ENCODE measurements around the gene PLXNA1. TPM values are rescaled to one million over a fixed set of nuclear protein-coding genes. Genes with fewer than 3 reads are reported as not detected.

Gene PLXNA1
- total and polyA plus RNA-seq, 2 experiments from 2014 or later = 11.0 to 73.5 TPM

- Mint-ChIP-seq H3K27me3 (ENCODE audit: insufficient read depth, low read depth, poor library complexity) (peaks cover 9% of the 10 kb centered on the region), H3K27ac (no peak overlapping the region), H3K9me3 (no peaks in the 10 kb centered on the region), H3K36me3 (ENCODE audit: low read depth) (no peaks in the 10 kb centered on the region), H3K4me3 (no peak overlapping the region), H3K4me1 (peaks cover 31% of the 10 kb centered on the region)
- Histone ChIP-seq H3K27ac (ENCODE audit: low read depth) (no peak overlapping the region), H2AFZ (no peak overlapping the region), H3K4me2 (no peak overlapping the region), H4K20me1 (replicated peaks; ENCODE audit: insufficient read depth) (no peaks in the 10 kb centered on the region; the same call in 1 of the 2 replicates), H3K4me3 (no peak overlapping the region), H3K4me1 (ENCODE audit: insufficient read depth) (no peaks in the 10 kb centered on the region), H3K27me3 (ENCODE audit: insufficient read depth) (no peaks in the 10 kb centered on the region), H3K79me2 (replicated peaks; ENCODE audit: insufficient read depth) (no peaks in the 10 kb centered on the region), H3F3A (replicated peaks; ENCODE audit: low read depth) (no peaks in the 10 kb centered on the region), H3K9me2 (ENCODE audit: insufficient read depth) (no peaks in the 10 kb centered on the region), H3K36me3 (ENCODE audit: insufficient read depth) (no peaks in the 10 kb centered on the region)
- DNase-seq (ENCODE audit: low spot score) (no peak), ATAC-seq (no peak)
- TF ChIP-seq POLR2AphosphoS5 (IDR thresholded peaks at IDR 0.05; ENCODE audit: low read depth) (no peak), ZNF462 (CRISPR knock-in tag; IDR thresholded peaks at IDR 0.05) (no peak), EZH2 (IDR thresholded peaks at IDR 0.05; ENCODE audit: low read depth, unreplicated experiment) (no peak), CREB1 (CRISPR knock-in tag; IDR thresholded peaks at IDR 0.05; ENCODE audit: low read depth) (no peak), CTCF (conservative IDR thresholded peaks at IDR 0.05; ENCODE audit: low read depth in 2 of 2) (no peak), NANOG (IDR thresholded peaks at IDR 0.05; ENCODE audit: borderline replicate concordance) (no peak), JUNB (IDR thresholded peaks at IDR 0.05; ENCODE audit: unreplicated experiment) (no peak), ETS1 (IDR thresholded peaks at IDR 0.05) (no peak), ZNF114 (CRISPR knock-in tag; IDR thresholded peaks at IDR 0.05) (no peak), STAT1 (IDR thresholded peaks at IDR 0.05; ENCODE audit: unreplicated experiment) (no peak), EZH2phosphoT487 (IDR thresholded peaks at IDR 0.05; ENCODE audit: unreplicated experiment) (no peak), REST (IDR thresholded peaks at IDR 0.05; ENCODE audit: unreplicated experiment) (no peak), ZNF331 (CRISPR knock-in tag; IDR thresholded peaks at IDR 0.05; ENCODE audit: low read depth) (no peak)
These were observed 17.3 kb upstream of the PLXNA1 start for GRCh38 chr3:126965526-126966080.

Measured in GM23338 (cell line).